HCT116 (cell line): Measurements from ENCODE around the gene SMIM24.

ENCODE experiments used
- CBX3 ChIP-seq: IDR thresholded peaks from 2 replicates; pipeline ENCODE4 v1.6.1; 2012; ENCODE audit warnings: low read depth
- POLR2A ChIP-seq: IDR thresholded peaks from 2 replicates; pipeline ENCODE4 v1.7.0; 2011; ENCODE audit warnings: borderline replicate concordance; ENCODE audit not compliant: insufficient read depth, insufficient read length; ENCODE audit errors: extremely low read depth
- ZNF274 ChIP-seq: fragments of 200-500 bp; sonication (Bioruptor generic); IDR thresholded peaks from 2 replicates; pipeline ENCODE4 v1.6.1; 2014; ENCODE audit warnings: mild to moderate bottlenecking, low read depth, low read length, inconsistent platforms
- TF ChIP-seq, protein P1 (sequence below): IDR thresholded peaks from 2 replicates; pipeline ENCODE4 v1.6.1; 2011; ENCODE audit warnings: mild to moderate bottlenecking, low read length, moderate library complexity; ENCODE audit not compliant: insufficient replicate concordance; ENCODE audit errors: extremely low read depth
- TF ChIP-seq, protein P2 (sequence below), 3 experiments: fragments of 200-600 bp in 1 of 3; sonication (generic) in 1 of 3; IDR thresholded peaks in 2 of 3; conservative IDR thresholded peaks in 1 of 3; 2 replicates each; pipeline ENCODE4 v1.5.1; 2012 to 2017; ENCODE audit warnings: low read depth in 2 of 3, low read length in 2 of 3, antibody characterized with exemption in 1 of 3, borderline replicate concordance in 1 of 3, control low read depth in 1 of 3, mild to moderate bottlenecking in 1 of 3, mixed read lengths in 1 of 3, mixed run types in 1 of 3, moderate library complexity in 1 of 3; ENCODE audit not compliant: insufficient read depth in 1 of 3

DNA sequence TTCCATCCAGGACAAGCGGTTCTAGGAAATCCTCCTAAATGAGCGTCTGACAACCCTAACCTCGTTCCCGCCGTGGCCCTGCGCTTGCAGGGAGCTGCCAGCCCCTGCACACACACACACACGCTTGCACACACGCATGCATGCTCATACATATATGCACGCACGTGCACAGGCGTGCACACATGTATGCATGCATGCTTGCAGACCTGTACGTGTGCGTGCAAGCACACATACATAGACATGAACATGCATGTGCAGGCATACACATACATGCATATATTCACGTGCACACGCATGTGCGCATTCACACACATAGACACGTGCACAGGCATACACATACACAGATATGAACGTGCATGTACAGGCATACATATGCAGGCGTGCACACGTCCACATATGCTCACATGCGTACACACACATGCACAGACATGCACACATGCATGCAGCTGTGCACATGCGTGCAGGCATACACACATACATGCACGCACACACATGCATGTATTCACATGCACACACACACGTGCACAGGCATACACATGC, 35.6 kb downstream of the SMIM24 start:
- TF ChIP-seq, protein P1, sequence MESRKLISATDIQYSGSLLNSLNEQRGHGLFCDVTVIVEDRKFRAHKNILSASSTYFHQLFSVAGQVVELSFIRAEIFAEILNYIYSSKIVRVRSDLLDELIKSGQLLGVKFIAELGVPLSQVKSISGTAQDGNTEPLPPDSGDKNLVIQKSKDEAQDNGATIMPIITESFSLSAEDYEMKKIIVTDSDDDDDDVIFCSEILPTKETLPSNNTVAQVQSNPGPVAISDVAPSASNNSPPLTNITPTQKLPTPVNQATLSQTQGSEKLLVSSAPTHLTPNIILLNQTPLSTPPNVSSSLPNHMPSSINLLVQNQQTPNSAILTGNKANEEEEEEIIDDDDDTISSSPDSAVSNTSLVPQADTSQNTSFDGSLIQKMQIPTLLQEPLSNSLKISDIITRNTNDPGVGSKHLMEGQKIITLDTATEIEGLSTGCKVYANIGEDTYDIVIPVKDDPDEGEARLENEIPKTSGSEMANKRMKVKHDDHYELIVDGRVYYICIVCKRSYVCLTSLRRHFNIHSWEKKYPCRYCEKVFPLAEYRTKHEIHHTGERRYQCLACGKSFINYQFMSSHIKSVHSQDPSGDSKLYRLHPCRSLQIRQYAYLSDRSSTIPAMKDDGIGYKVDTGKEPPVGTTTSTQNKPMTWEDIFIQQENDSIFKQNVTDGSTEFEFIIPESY: no peak
- TF ChIP-seq, protein P2, sequence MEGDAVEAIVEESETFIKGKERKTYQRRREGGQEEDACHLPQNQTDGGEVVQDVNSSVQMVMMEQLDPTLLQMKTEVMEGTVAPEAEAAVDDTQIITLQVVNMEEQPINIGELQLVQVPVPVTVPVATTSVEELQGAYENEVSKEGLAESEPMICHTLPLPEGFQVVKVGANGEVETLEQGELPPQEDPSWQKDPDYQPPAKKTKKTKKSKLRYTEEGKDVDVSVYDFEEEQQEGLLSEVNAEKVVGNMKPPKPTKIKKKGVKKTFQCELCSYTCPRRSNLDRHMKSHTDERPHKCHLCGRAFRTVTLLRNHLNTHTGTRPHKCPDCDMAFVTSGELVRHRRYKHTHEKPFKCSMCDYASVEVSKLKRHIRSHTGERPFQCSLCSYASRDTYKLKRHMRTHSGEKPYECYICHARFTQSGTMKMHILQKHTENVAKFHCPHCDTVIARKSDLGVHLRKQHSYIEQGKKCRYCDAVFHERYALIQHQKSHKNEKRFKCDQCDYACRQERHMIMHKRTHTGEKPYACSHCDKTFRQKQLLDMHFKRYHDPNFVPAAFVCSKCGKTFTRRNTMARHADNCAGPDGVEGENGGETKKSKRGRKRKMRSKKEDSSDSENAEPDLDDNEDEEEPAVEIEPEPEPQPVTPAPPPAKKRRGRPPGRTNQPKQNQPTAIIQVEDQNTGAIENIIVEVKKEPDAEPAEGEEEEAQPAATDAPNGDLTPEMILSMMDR (IDR thresholded peaks at IDR 0.05 in 2 of 3, conservative IDR thresholded peaks at IDR 0.05 in 1 of 3; ENCODE audit: borderline replicate concordance in 1 of 3, insufficient read depth in 1 of 3, low read depth in 2 of 3, low read length in 2 of 3): no peak
- no peak for TF ChIP-seq ZNF274
- TF ChIP-seq CBX3: no peak
- TF ChIP-seq POLR2A: no peak
